Erythroblast (primary cell): ENCODE measurements around the gene YWHAQ.

Experiments
- GATA1 ChIP-seq: IDR thresholded peaks from 2 replicates; pipeline ENCODE4 v1.6.1; 2011; ENCODE audit warnings: low read depth, mild to moderate bottlenecking, control low read depth, low read length, moderate library complexity
- POLR2A ChIP-seq: IDR thresholded peaks from 2 replicates; pipeline ENCODE4 v1.6.1; 2011; ENCODE audit warnings: mild to moderate bottlenecking, low read length

GRCh38 chr2:9637330-9637729, 6.5 kb upstream of the YWHAQ start:
- TF ChIP-seq POLR2A: no peak
- TF ChIP-seq GATA1: no peak
